NCI-H2227 (cell line): ENCODE results near the gene GPR3.
A peak's percentile ranks its signal among the peaks of the same experiment; 100 is the strongest.
"Not testable (repeated sequence)": the region's sequence is repeated elsewhere in the genome, so short reads cannot be mapped to it uniquely, and the experiment has no call there.

ENCODE experiments used
- DNase-seq: peaks from one replicate; lab custom pipeline; 2025; ENCODE audit not compliant: unreplicated experiment; lab: John Stamatoyannopoulos, UW

GPR3 gene

GRCh38 chr1:27398405-27399149, 6.2 kb downstream of the GPR3 start:
- DNase-seq: no peak

GRCh38 chr1:27399251-27400025, 7.0 kb downstream of the GPR3 start:
- DNase-seq: peak; percentile 89

DNA sequence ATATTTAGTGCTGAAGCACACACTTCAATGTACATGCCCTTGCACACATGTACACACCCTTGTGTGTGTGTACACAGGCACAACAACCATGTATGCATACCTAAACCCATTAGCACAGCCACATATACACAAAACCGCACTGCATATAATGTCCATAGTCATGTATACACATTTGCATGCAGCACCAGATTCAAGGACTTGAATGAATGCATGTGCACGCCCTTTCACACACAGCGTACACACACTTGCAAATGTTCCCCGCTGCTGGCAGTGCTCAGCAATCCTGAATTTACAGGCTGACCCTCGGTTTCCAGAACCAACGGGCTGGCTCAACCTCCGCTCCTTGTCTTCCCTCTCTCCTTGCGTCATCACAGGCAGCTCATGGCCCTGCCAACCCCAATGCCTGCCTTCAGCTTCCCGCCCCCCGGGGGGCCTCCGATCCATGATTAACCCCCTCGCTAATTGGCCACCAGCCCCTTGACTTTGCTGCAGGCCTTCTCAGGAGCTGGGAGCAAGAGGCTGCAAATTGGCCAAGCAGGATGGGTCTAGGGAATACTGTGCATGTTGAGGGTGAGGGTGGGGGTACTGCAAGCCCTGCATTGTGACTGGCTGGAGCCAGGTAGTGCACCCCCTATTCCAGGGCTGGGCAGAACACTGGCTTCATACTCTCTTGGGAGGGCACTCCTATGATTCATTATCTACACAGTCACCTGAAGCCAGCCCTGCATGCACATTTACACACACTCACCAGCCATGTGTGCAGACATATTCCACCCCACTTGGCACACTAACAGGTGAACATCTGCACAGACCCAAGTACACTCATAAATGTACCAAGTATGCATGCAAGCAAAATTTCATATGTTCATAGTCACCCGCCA, 7.9 kb downstream of the GPR3 start:
- peak; percentile 39 for DNase-seq

GRCh38 chr1:27400963-27401341, 8.5 kb downstream of the GPR3 start:
- DNase-seq: no peak

- DNase-seq: peak; percentile 41
Measured at GRCh38 chr1:27402349-27402754, 9.9 kb downstream of the GPR3 start.

DNA sequence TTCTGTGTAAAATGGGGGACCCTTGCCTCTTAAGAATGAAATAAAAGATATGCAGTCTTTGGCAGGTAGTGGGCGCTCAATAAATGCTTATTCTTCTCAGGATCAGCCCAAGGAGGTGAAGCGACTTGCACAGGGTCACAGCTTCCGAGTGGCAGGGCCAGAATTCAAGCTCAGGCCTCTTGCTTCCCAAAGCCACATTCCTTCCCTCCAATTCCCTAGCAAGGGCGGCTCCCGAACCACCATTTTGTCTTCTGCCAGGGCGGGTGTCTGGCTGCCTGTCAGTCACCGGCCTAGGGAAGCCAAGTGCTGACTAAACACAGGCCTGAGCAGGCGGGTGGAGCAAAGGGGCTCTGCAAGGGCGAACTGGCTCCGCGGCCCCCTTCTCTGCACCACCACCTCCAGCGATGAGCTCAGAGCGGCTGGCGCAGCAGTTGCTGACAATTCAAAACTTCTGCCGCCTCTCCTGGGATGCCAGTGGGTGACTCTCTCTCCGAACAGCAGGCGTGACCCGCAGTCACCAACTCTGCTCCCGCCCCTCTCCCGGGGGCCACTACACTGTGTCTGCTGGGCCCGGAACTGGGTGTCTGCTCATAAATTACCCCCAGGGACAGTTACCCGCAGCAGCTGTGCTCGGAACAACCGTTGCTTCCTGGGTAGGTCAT, 10.8 kb downstream of the GPR3 start:
- DNase-seq: peak; percentile 62

- no peak for DNase-seq
Measured at GRCh38 chr1:27403931-27404330, 11.5 kb downstream of the GPR3 start.

- DNase-seq: no peak
Measured at GRCh38 chr1:27405074-27405473, 12.7 kb downstream of the GPR3 start.

DNA sequence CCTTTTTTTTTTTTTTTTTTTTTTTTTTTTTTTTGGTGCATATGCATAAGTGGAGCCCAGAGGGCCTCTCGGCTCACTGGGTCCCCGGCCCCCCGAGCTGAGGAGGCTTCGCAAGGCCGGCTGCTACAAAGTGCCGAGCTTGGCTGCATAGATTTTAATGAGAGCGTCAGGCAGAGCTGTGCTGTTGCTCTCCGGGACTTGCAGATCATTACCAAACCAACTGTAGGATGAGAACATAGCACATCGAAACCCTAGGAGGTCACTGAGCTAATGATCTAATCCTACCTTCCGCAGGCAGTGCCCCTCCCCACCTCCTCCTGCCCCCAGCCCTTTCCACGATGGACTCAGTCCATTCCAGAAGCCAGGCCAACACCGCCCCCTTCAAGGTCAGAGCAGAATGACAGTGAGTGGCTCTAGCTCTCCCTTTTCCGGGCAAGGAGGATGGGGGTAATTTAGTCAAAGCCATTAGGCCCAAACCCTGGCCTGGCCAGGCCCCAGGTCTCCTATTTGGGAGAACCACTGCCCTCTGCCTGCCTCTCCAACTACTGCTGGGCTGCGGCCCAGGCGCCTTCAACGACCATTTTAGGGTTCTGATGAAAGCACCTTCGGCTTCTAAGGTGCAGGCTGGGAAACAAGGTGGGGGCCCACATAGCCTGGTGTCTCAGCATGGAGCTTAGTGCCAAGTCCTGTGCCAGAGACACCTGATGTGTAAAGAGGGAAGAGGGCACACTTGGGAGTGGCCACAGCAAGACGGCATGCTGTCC, 13.4 kb downstream of the GPR3 start:
- DNase-seq: not testable (repeated sequence)

DNA sequence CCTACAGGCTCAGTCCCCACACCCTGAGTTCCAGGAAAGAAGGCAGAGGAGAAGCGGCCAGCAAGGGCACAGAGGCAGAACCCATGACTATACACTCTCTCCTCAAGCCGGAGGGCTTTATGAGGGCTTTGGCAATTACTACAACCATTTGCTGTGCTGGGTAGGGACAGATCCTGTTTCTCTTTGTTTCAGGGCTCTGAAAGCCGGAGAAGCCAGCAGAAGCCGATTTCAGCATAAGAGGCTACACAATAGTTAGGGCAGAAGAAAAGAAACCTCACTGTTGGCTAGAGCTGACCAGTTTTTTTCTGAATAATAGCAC, 13.9 kb downstream of the GPR3 start:
- DNase-seq: peak; percentile 48

DNA sequence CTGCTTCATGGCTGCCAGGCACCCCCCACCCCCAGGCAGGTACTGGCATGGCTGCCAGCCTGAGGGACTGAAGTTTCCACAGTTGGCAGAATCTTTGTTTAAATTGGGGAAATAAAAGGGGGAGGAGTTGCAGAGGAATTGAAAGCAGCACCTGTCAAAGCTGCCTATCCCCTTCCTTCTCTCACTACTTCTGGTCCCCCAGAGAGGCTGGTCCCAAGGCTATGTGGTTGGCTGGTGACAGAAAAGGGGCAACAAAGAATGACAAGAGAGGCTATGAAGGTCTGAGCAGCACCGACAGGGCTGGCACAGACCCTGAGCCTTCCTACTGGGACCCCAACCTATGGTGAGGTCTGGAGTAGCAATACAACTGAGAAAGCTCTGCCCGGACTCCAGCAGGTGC, 14.4 kb downstream of the GPR3 start:
- not testable (repeated sequence) for DNase-seq

DNA sequence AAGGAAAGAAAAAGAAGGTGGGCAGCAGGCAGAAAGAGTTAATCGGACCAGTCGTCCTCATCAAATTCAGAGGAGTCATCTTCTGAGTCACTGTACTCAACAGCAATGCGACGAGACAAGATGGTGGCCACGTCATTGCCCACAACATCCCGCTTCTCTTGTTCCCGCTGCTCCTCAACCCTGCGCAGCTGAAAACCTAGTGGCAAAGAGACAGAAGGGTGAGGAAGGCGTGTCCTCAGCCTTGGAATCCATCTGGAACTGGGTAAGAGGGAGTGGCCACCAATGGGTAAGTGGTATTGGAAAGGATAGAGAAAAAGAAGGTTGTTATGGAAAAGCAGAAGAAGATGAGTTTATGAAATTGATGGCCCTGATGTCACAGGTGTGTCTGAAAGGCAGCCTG, 15.7 kb downstream of the GPR3 start:
- no peak for DNase-seq

GRCh38 chr1:27409669-27410068, 17.2 kb downstream of the GPR3 start:
- no peak for DNase-seq

DNA sequence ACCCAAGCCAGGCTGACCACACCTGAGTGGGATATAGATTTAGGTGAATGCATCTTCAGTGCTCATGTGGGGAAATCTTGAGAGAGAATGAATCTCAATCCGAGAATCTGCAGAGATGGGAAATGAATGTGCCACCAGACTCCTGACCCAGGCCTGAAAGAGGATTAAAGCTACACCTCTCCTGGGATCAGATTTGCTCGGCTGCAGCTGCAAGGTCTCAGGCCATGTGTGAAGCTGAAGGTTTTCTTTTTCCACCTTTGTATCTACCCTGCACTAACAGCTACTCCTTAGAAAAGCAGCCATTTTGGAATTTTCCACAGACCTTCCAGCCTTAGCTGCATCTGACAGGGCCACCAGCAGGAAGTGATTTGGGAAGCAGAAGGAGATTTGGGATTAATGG, 18.3 kb downstream of the GPR3 start:
- DNase-seq: no peak

- no peak for DNase-seq
Measured at GRCh38 chr1:27412502-27412901, 20.1 kb downstream of the GPR3 start.

DNA sequence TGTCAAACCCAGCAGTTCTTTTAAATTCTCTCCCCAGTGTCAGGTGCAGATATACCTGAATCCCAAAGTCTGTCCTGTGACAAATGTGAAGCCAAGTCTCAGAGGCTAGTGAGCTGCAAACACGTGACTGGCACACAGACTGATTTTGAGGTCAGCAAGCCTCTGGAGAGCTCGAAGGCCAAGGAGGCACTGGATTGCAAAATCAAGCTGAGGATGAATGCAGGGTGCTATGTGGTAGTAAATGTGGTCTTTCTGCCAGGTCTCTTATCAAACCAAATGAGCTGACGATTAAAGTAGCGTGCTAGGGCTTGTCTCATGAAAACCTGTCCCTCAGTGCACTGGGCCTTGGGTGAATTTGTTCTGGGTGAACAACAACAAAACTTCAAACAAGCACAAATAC, 20.6 kb downstream of the GPR3 start:
- no peak for DNase-seq

DNA sequence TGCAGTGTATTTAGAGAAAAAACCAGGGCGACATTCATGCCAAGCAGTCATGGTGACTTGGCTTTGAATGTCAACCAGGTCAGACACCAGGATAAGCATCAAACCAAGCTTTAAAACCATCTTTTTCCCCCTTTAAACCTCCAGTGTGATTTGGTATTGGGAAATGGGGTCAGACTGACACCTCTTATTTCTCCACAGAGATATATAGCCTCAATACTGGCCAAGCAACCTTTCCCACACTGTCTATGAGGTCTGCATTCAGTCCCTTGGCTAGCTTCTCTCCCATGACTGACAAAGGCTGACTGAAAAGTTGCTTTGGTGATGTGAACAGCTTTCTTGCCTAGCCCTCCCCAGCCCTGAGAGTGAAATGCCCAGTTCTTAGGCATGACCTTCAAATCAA, 21.7 kb downstream of the GPR3 start:
- no peak for DNase-seq

GRCh38 chr1:27416387-27417111, 24.1 kb downstream of the GPR3 start:
- DNase-seq: peak; percentile 55

- no peak for DNase-seq
Measured at GRCh38 chr1:27417713-27418112, 25.3 kb downstream of the GPR3 start.
